Brain microvascular endothelial cell (primary cell): ENCODE data around the gene SRGAP3.

Experiments
- DNase-seq: peaks from one replicate; pipeline ENCODE4 v3.0.0-alpha.2; 2020
- H3K27ac ChIP-seq: fragments of 250-450 bp; sonication (Bioruptor Pico); 2 replicates; pipeline ENCODE4 v1.5.1; 2020; ENCODE audit warnings: mild to moderate bottlenecking, moderate library complexity
- H3K27me3 ChIP-seq: fragments of 250-450 bp; sonication (Bioruptor Pico); replicated peaks from 2 replicates; pipeline ENCODE4 v1.5.1; 2020; ENCODE audit warnings: mild to moderate bottlenecking
- H3K36me3 ChIP-seq: fragments of 250-450 bp; sonication (Bioruptor Pico); replicated peaks from 2 replicates; pipeline ENCODE4 v1.5.1; 2020; ENCODE audit warnings: mild to moderate bottlenecking
- H3K4me3 ChIP-seq: 2 replicates; pipeline ENCODE4 v1.5.1; 2011; ENCODE audit warnings: low read depth, mild to moderate bottlenecking, control low read depth, low read length, moderate library complexity
- CTCF ChIP-seq: IDR thresholded peaks from 2 replicates; pipeline ENCODE4 v1.5.1; 2011; ENCODE audit warnings: low read depth, mild to moderate bottlenecking, moderate library complexity, low read length, control low read depth, inconsistent platforms; ENCODE audit errors: missing control alignments
- in situ Hi-C: cut with HindIII; loops from 2 replicates; pipeline ENCODE4 v1.10.0; 2017; ENCODE audit warnings: low sequenced_read_pairs, low pct_ligation_motif_present

SRGAP3 gene

GRCh38 chr3:9169326-9169725, 80.1 kb downstream of the SRGAP3 start:
- TF ChIP-seq CTCF = no peak
- in situ Hi-C loops = no loop called here
- Histone ChIP-seq H3K4me3 (no peak overlapping the region), H3K36me3 (no peaks in the 10 kb centered on the region), H3K27ac (no peak overlapping the region), H3K27me3 (no peaks in the 10 kb centered on the region)
- DNase-seq = no peak

GRCh38 chr3:9168241-9168741, 81.2 kb downstream of the SRGAP3 start:
- Histone ChIP-seq H3K27me3 (no peaks in the 10 kb centered on the region), H3K27ac (no peak overlapping the region), H3K4me3 (no peak overlapping the region), H3K36me3 (no peaks in the 10 kb centered on the region)
- in situ Hi-C loops = no loop called here
- DNase-seq = no peak
- TF ChIP-seq CTCF = no peak

GRCh38 chr3:9167222-9167621, 82.2 kb downstream of the SRGAP3 start:
- no peak for TF ChIP-seq CTCF
- Histone ChIP-seq H3K27ac (no peak overlapping the region), H3K36me3 (no peaks in the 10 kb centered on the region), H3K27me3 (no peaks in the 10 kb centered on the region), H3K4me3 (no peak overlapping the region)
- in situ Hi-C loops = no loop called here
- DNase-seq = no peak

- no peaks in the 10 kb centered on the region for H3K27me3 ChIP-seq
- DNase-seq = no peak
- no peak for TF ChIP-seq CTCF
- H3K4me3 ChIP-seq = no peak overlapping the region
- H3K27ac ChIP-seq = no peak overlapping the region
- no peaks in the 10 kb centered on the region for H3K36me3 ChIP-seq
- in situ Hi-C loops = no loop called here
Measured at GRCh38 chr3:9165421-9165820, 84.0 kb downstream of the SRGAP3 start.

GRCh38 chr3:9163289-9163688, 86.2 kb downstream of the SRGAP3 start:
- no peak for DNase-seq
- Histone ChIP-seq H3K27me3 (no peaks in the 10 kb centered on the region), H3K36me3 (no peaks in the 10 kb centered on the region), H3K4me3 (no peak overlapping the region), H3K27ac (no peak overlapping the region)
- no peak for TF ChIP-seq CTCF
- in situ Hi-C loops = no loop called here

GRCh38 chr3:9161811-9162210, 87.6 kb downstream of the SRGAP3 start:
- in situ Hi-C loops = no loop called here
- no peaks in the 10 kb centered on the region for H3K27me3 ChIP-seq
- no peak for TF ChIP-seq CTCF

More at GRCh38 chr3:9161811-9162210, 87.6 kb downstream of the SRGAP3 start:
- Histone ChIP-seq H3K36me3 (no peaks in the 10 kb centered on the region), H3K4me3 (no peak overlapping the region), H3K27ac (no peak overlapping the region)
- DNase-seq = no peak
